SKM-1 (cell line): Measurements from ENCODE around the gene EMD.

Experiments used
- DNase-seq: peaks from one replicate; lab custom pipeline; 2025; ENCODE audit not compliant: unreplicated experiment; lab: John Stamatoyannopoulos, UW

EMD gene

DNA sequence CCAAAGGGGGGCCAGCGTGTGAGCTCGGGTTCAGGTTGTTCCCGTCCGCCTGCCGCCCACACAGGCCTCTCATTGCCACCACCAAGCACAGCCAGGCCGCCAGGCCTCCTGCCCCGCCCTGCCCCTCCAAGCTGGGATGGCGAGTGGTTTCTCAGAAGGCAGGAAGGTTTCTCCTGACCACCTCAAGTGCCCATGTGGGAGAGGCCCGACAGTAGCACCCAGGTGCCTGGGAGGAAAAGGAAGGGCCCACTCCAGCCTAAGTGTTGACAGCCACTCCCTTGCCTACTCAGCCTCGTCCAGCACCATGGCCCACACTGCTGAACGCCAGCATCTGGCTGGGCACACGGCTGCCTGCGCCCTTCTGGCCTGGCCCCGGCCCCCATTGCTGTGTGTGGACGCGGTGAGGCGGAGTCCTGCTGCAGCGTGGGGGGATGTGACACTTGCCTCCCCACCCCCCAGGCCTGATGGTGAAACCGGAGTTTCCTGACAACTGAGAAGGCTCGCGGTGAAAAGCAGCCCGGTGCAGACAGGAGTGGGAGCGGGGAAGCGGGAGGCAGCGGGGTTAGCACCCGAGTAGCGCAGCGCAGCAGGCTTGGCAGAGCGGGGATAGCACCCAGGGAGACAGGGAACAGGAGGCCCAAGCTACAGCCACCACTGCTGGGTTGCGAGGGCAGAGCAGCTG lies 23.9 kb upstream of the EMD start:
- no peak for DNase-seq

DNA sequence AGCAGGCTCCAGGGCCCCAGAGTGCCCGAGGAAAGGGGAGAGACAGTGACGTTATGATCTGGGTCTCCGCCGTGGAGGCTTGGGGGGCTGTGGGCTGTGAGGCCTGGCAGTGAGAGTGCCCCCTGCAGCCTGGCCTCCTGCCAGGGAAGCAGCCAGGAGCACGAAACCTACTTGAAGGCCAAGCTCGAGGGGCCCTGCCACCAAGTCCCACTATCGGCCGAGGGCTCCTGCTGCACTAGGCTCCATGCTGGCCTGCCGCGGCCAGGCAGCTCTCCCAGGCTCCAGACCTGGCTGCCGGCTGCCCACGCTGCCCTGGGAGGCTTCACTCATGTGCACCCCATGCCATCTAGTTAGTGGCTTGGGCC lies 23.3 kb upstream of the EMD start:
- no peak for DNase-seq

DNA sequence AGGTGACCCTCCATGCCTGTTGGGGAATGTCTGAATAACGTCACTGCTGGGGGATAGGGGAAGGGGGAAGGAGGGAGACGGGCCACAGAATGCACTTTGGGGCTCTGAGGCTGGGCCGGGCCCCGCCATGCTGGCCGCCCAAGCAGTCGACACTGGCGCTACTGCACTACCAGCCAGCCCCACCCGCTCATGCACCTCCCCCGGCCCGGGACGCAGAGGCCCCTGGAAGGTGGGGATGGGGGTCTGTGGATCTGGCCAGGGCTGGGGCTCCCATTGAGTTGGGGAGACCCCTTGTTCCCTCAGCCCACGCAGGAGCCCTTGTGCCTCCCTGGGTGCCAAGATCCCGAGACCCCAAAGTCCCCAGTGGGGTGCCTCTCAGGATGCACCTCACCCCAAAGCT lies 22.5 kb upstream of the EMD start:
- DNase-seq: no peak

DNA sequence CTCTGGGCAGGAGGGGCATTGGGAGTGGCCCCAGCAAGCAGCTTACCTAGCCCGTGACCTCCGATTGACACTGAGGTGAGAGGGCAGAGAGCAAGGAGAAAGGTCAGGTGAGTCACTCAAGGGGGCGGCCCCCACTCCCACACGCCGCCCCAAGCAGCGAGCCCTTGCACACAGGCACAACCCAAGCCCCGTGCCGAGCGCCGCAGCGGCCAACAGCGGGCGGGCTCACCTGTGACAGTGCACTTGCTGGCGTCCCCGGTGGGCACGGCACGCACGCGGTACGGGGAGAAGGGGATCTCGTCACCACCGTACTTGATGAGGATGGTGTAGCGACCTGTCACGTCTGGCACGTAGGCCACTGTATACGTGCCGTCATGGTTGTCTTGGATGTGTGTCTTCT lies 21.9 kb upstream of the EMD start:
- DNase-seq: no peak

DNA sequence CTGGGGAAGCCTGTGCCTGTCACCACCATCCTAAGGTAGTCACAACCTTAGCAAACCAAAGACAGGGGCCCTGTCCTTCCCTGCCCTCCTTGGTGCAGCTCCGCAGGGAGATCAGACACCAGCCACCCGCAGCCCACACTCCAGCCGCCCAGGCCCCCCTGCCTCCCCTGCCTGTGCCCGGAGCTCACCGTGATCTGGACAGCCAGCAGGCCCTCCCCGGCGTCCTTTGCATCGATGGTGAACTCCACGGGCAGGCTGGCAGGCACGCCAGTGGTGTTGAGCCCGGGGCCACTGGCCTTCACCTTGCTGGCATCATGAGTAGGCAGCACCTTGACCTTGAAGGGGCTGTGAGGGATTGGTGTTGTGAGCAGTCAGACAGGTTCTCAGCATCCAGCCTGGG lies 21.1 kb upstream of the EMD start:
- no peak for DNase-seq

DNA sequence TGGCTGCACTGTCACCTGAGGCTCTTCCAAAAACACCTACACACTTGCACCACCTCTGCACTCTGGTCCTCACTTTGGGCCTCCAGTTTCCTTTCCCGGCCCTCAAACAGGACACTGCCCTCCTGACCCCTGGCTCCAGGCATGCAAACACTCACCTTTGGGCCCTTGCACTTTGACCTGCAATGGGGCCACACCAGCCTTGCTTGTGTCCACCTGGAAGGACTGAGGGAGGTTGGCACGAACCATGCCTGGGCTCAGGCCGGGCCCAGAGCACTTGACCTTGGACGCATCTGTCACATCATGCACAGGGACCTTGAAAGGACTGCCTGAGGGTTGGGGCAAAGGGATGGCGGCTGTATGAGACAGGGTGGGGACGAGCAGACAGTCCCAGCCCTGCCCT lies 20.3 kb upstream of the EMD start:
- no peak for DNase-seq

GRCh38 chrX:154359362-154360154 lies 19.5 kb upstream of the EMD start:
- no peak for DNase-seq

DNA sequence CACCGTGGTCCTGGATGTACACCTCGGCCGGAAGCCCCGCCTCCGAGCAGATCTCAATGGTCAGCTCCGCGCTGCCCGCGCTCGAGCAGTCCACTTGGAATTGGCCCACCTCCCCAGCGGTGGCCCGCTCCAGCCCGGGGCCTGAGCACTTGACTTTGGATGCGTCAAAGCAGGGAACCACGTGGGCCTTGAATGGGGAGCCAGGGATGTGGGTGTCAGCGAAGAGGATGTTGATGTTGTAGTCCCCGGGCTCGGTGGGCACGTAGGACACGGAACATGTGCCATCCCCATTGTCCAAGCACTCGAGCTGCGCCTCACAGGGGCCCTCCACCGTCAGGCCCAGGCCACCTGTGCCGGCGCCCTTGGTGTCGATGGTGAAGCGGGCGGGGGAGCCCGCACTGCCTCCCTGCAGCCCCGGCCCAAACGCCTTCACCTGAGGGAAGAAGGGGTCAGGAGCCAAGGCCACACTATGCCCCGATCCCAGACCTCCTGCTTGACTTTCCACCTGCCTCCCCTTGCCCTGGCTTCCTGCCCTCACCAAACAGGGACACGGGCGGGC lies 18.9 kb upstream of the EMD start:
- DNase-seq: no peak

DNA sequence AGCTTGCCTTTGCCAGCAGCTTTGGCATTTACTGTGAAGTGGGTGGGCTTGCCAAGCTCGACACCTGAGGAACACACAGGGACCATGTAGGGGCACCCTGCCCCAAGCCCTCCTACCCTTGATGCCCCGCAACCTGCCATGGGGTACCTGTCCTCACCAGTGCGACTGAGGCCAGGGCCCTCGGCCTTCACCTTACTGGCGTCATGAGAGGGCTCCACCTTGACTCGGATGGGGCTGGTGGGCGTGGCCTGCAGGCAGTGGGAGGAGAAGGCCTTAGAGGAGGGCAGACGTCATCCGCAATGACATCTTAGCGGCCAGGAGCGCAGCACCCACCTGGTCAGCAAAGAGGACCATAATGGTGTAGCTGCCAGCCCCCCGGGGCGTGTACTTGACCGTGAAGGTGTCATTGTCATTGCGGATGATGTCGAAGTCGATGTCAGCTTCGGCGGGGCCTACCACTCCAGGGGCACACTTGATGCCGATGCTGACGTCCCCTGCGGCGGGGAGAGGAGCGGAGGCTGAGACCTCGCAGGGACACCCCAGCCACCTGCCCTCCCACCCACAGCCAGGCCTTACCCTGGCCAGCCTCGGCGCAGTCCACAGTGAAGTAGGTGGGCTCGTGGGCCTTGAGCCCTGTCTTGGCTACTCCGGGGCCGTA lies 16.9 kb upstream of the EMD start:
- DNase-seq: no peak

GRCh38 chrX:154363706-154364439 lies 15.2 kb upstream of the EMD start:
- no peak for DNase-seq

DNA sequence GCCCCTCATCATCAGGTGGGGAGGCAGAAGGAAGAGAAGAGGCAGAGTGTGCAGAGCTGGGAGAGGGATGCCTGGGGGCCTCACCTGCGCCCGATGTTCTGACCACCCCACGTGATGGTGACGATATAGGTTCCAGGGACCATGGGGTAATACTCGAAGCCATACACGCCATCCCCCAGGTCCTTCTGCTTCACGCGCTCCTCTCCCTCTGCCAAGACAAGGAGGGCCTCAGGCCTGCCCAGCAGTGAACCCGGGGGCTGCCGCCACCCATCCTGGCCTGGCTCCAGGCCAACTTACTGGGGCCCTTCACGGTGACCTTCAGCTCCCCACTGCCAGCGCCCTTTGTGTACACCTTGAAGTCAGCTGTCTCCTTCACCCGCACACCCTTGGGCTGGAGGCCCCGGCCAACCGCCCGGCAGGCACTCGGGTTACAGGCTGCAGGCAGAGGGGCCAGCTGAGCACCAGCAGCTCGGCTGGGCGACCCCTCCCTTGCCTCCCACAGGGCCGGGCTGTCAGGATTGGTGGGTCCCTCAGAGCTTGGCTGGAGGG lies 14.0 kb upstream of the EMD start:
- no peak for DNase-seq

DNA sequence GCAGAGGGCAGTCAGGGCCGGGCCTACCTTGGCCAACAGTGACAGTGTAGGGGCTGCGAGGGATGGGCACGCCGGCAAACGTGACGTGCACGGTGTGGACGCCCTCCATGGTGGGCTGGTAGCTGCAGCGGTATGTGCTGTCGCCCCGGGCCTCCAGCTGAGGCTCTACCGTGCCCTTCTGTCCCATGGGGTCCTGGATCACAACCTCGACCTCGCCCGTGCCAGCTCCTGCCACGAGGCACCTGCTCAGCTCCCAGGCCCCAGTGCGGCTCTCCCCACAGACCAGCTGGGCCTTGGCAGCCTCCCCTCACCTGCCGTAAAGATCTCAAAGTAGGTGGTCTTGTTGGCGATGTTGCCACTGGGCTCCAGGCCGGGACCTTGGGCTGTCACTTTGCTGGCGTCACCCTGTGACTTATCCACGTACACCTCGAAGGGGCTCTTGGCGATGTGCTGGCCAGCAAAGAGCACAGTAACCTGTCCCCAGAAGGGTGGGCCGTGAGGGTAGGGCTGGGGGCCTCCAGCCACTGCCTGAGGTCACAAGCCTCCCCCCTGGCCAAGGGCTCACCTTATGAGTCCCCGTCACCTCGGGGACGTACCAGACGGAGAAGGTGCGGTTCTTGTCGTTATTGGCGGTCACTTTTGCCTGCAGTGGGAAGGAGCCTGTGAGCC lies 13.0 kb upstream of the EMD start:
- no peak for DNase-seq

- DNase-seq: no peak
Observed at GRCh38 chrX:154366666-154367055, 12.4 kb upstream of the EMD start.

- no peak for DNase-seq
Observed at GRCh38 chrX:154367474-154368308, 11.4 kb upstream of the EMD start.

DNA sequence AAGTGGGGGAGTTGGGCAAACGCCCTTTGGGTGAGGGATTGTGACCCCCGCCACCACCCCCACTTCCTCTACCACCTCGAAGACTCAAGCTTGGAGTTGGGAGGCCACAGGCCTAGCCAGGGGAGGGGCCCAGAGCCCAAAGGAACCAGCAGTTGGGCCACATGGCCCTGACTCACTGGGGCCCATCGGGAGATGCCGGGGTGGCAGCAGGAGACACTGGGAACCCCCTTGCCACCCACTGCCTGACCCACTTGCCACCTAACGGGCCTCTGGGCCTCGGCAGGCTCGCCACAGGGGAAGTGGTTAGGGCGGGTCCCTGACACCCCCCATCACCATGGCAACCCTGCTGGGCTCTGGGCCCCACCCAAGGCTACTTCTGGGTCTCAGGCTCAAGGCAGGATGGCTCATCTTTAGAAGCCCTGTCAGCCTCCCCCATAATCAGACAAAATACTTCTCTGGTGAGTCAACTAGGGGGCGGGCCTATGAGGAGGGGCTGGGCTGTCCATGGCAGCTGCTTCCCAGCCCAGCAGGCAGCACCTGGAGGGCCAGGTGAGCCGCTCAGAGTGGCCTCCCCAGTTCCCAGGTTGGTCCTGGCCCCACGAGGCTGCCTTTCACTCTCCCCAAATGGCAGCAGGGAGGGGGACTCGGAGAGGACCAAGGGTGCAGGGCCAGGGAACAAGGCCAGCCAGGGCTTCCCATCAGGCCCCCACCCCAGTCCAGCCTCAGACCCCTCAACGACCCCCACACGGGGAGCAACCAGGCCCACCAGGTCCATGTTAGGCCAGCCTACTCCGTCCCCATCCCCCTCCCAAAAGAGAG lies 10.3 kb upstream of the EMD start:
- peak; percentile 86 for DNase-seq

DNA sequence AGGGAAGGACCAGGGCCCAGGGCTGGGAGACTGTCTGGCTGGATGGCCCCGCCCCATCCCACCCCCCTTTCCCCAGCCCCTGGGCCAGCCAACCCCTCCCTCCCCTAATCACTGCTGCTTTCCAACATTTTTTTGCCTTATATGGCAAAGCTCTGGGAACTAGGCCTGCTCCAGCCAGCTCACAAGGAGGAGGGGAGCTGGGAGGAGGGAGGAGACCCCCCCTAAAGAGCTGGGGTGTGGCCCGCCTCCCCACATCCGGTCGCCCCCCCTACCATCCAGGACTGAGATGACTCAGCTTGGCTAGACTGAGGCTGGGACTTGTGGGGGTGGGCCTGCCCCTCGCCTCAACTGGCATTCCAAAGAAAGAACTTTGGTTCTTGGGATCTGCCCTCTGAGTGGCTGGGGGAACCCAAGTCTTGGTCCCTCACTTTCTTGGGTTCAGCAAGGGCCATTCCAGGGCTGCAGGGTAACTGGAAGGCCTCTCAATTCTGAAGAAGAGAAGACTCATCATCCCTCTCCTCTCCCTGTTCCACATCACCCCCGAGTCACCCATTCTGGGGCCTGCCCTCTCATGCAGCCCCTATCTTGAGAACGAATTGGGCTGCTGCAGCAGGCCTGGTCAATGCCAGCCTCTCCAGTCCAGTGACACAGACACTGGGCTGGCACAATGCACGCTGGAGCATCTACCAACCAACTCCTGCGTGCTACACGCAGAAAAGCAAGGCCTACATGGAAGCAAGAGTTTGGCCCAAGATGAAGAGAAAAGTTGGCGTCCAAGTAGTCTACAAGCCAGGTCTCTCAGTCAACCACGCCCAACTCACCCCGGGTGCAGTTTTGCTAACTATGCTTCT lies 9.4 kb upstream of the EMD start:
- no peak for DNase-seq

DNA sequence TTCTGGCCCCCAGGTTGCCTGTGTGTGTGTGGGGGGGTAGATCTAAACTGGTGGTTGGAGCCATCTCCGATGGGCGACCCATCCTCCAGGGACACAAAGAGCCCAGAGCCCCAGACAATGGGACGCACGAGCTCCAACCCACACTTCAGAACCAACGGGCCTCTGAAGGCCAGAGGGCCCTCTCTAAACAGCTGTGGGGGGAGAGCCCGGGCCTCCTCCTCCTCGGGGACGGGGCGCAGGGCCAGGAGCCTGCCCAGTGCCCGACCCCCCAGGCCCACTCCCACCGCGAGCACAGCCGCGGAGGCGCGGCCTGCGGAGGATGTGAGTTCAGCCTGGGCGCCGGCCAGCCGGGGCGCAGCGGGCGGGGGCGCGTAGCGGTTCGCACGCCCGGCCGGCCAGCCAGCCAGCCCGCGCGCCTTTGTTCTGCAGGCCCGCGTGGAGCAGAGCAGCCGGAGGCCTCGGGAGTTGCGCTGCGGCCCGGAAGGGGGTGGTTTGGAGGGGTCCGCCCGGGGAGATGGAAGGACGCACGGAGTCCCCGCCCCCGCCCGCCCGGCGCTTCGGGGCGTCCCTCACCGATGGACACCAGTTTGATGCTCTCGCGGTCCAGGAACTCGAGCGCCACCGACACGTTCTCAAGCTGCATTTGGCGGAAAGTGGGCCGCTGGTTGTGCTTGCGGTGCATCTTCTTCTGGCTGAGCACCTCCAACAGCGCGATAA lies 8.6 kb upstream of the EMD start:
- no peak for DNase-seq
